HG03439 (cell line): ENCODE measurements around the gene RAB31.
A peak's percentile ranks its signal among the peaks of the same experiment; 100 is the strongest.

Experiments used
- ATAC-seq: cut with Tn5 transposase; IDR thresholded peaks from one replicate; pipeline ENCODE4 v1.9.1; 2021; ENCODE audit warnings: mild to moderate bottlenecking, moderate library complexity; ENCODE audit not compliant: unreplicated experiment

RAB31 gene

GRCh38 chr18:9691235-9691634, 16.9 kb upstream of the RAB31 start:
- no peak for ATAC-seq

DNA sequence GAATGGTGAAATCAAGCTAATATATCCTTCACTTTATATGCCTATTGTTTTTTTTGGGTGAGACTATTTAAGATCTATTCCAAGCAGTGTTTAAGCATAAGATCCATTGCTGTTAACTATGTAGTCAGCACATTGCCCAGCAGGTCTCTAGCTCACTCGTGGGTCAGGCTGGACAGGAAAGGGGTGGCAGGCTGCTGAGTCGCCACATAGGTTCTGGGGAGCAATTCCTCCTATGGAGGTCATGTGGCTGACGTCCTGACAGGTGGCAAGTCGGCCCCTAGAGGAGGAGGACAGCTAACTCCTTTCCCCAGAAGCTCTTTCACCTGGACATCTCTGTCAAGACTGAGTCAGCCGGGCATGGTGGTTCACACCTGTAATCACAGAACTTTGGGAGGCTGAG, 13.9 kb upstream of the RAB31 start:
- ATAC-seq = no peak

- ATAC-seq = no peak
Observed at GRCh38 chr18:9694952-9695495, 13.1 kb upstream of the RAB31 start.

- ATAC-seq = no peak
Observed at GRCh38 chr18:9695605-9696004, 12.5 kb upstream of the RAB31 start.

DNA sequence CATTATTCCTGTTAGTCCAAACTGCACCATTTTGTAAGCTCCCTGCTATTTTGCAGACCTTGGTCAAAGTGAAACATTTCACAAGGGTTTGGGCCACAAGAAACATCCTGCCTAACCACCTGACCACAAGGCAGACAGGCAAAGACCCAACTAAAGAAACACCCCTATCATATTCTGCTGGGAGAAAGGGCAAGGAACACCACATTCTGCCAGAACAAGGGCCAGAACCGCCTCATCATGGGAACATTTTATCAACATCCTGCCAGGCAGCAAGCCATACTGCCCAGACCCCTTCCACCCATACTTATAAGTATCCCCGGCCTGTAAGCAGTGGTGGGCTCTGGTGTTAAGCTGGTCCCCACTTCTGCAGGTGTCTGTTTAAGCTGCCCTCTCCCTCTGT, 12.0 kb upstream of the RAB31 start:
- no peak for ATAC-seq

- no peak for ATAC-seq
Observed at GRCh38 chr18:9696701-9697100, 11.4 kb upstream of the RAB31 start.

DNA sequence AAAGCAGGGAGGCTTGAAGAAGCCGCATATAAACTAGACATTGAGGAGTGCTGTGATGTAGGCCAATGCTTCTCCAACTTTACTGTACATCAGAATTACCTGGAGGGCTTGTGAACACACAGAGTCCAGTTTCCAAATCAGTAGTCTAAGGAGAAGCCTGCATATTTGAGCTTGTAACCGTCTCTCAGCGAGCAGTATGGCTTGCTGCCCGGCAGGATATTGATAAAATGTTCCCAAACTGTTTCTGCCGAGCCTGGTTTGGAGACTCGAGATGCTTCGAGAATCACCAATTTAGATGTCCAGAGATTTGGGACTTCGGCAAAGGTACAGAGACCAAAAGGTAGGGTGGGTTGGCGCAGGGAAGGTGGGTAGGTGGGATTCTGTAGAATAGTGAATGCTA, 11.0 kb upstream of the RAB31 start:
- ATAC-seq = no peak

DNA sequence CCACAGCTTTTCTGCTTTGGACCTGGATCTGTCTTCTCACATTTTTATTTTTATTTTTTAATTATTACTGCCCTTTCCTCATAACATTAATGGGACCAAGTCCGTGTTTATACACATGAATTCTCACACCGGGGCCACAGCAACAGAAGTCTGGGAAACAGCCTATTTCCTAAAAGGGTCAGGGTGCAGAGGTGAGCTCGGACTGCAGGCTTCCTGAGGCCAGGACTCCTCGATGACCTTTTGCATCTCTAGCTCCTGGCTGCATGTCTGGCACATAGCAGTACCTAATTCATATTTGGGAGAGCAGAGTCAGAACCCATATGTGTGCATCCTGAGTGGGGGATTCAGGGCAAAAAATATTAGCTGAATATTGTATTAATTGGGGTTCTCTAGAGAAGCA, 9.6 kb upstream of the RAB31 start:
- ATAC-seq = no peak

- ATAC-seq = no peak
Observed at GRCh38 chr18:9700261-9700796, 7.8 kb upstream of the RAB31 start.

- no peak for ATAC-seq
Observed at GRCh38 chr18:9701609-9702349, 6.3 kb upstream of the RAB31 start.

GRCh38 chr18:9704233-9705118, 3.6 kb upstream of the RAB31 start:
- no peak for ATAC-seq

- no peak for ATAC-seq
Observed at GRCh38 chr18:9705183-9705829, 2.8 kb upstream of the RAB31 start.

- ATAC-seq = no peak
Observed at GRCh38 chr18:9706081-9706935, 1.8 kb upstream of the RAB31 start.

GRCh38 chr18:9707381-9708056, 582 bp upstream of the RAB31 start:
- ATAC-seq = no peak

DNA sequence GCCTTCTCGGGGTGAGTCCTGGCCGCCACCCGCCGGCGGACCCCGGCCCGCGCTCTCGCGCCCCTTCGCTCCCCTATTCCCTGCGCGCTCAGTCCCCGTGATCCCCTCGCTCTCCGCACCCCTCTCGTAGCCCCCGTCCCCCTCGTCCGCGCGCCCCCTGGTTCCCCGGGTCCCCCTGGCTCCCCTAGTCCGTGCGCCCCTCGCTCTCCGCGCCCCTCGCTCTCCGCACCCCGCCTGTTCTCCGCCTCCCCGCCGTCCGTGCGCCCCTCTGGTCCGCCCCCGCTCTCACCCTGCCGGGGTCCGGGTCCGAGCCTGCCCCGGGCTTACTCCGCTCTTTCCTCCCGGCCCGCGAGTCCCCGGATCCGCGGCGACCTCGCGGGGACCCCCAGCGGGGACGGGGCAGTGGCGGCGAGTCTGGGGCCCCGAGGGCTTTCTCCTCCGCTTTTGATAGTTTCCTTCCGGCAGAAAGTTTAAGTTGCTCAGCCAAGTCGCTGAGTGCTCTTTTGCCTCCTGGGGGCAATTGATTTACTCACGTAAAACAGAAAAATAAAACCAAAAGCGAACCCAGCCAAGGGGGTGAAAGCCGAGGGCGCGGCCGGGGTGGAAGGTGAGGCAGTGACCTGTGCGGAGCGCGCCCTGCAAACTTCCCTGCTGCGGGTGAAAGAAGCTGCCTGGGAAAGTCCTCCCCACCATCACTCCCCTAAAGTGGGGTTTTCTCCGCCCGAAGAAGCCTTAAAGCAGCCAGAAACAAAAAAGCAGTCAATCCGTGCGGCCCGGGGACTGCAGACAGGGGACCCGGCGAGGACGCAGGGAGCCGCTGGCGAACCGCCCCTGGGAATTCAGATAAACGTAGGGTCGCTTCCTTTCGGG, 568 bp downstream of the RAB31 start:
- no peak for ATAC-seq

DNA sequence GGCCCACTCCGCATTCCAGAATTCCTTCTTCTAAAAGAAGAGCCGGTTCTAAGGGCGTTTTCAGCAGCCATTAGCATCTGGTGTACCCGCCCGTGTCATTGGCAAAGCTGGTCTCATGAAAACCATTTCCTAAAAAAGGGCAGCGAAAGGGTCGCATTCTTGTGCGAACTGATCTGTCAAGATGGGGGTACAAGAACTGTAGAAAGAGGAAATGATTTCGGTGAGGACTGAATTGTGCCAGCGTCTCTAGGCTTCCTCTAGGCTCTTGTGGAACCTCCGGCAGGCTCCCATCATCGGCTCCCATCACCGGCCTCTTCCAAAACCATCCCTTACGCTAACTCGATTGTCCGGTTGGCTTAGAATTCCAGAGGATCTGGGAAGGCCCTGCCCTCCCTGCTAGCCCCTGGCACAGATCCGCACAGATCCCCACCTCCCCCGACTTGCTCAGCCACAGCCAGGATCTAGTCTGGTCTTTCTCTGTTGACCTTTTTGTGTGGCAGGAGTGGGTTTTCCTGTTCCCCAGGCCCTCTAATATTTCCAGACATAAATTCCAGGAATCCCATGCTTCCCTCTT, 1.3 kb downstream of the RAB31 start:
- no peak for ATAC-seq

GRCh38 chr18:9710037-9710436, 1.9 kb downstream of the RAB31 start:
- ATAC-seq = no peak

DNA sequence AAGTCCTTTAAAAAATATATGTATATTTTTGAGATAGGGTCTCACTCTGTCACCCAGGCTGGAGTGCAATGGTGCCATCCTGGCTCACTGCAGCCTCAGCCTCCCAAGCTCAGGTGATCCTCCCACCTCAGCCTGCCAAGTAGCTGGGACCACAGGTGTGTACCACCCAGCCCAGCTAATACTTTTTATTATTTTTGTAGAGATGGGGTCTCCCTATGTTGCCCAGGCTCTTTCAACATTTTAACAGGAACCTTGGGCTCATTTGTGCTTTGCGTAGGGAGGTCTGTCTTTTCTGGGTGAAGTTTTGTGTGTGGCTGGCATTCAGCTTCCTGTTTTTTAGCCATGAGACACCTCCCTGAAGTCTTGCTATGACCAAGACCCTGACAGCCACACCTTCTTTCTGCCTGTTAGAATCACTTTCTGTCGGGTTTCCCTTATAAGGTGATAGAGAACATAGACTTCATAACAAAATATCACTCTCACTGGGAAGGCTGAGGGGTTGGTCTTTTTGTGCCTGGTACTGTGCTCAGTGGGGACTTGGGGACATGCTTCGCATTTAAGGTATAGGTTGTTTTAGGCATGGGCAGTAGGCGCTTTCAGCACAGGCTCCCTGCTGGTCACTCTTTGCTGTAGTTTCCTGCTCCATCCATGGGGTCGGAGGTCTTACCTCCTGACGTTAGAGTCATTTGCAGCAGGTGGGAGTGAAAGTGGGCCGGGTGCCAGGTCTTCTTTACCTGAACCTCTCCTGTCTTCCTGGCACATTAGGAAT, 3.4 kb downstream of the RAB31 start:
- ATAC-seq = peak; percentile 54
